Loucy (cell line): ENCODE results near the gene MAP3K15.

Experiments
- H2AFZ ChIP-seq: fragments of 200-600 bp; sonication (generic); 2 replicates; pipeline ENCODE4 v1.6.0; 2016; ENCODE audit warnings: antibody characterized with exemption, mild to moderate bottlenecking, low read length, moderate library complexity
- H3F3A ChIP-seq: fragments of 200-600 bp; 2 replicates; pipeline ENCODE4 v1.6.0; 2016; ENCODE audit warnings: antibody characterized with exemption, low read depth, mild to moderate bottlenecking
- H3K27me3 ChIP-seq: fragments of 200-600 bp; sonication (generic); 2 replicates; pipeline ENCODE4 v1.6.1; 2014; ENCODE audit warnings: low read length, mild to moderate bottlenecking; ENCODE audit not compliant: insufficient read depth, poor library complexity, severe bottlenecking
- H3K36me3 ChIP-seq: fragments of 200-600 bp; sonication (generic); 2 replicates; pipeline ENCODE4 v1.6.1; 2016; ENCODE audit warnings: low read length; ENCODE audit not compliant: insufficient read depth
- H3K4me1 ChIP-seq: fragments of 200-600 bp; sonication (generic); 2 replicates; pipeline ENCODE4 v1.5.1; 2014; ENCODE audit warnings: low read length, mild to moderate bottlenecking; ENCODE audit not compliant: insufficient read depth, poor library complexity, severe bottlenecking
- H3K4me2 ChIP-seq: fragments of 200-600 bp; sonication (generic); 2 replicates; pipeline ENCODE4 v1.6.0; 2014; ENCODE audit warnings: antibody characterized with exemption, low read length, low read depth, mild to moderate bottlenecking; ENCODE audit not compliant: poor library complexity, severe bottlenecking
- H3K4me3 ChIP-seq: fragments of 200-600 bp; sonication (generic); 2 replicates; pipeline ENCODE4 v1.5.1; 2014; ENCODE audit warnings: low read length, mild to moderate bottlenecking, mixed read lengths; ENCODE audit not compliant: poor library complexity, severe bottlenecking
- H3K79me2 ChIP-seq: fragments of 200-600 bp; sonication (generic); 2 replicates; pipeline ENCODE4 v1.6.1; 2014; ENCODE audit warnings: low read length; ENCODE audit not compliant: insufficient read depth
- H3K9ac ChIP-seq: fragments of 200-600 bp; sonication (generic); 2 replicates; pipeline ENCODE4 v1.6.0; 2014; ENCODE audit warnings: mild to moderate bottlenecking, low read depth, low read length, moderate library complexity; ENCODE audit not compliant: poor library complexity, severe bottlenecking
- H3K9me2 ChIP-seq: fragments of 200-600 bp; sonication (generic); replicated peaks from 2 replicates; pipeline ENCODE4 v1.6.1; 2016; ENCODE audit warnings: low read depth, low read length, mixed read lengths
- H3K9me3 ChIP-seq: fragments of 200-600 bp; sonication (generic); 2 replicates; pipeline ENCODE4 v1.6.1; 2014; ENCODE audit warnings: mild to moderate bottlenecking, antibody characterized with exemption, low read length, low read depth; ENCODE audit not compliant: insufficient read depth
- H4K20me1 ChIP-seq: fragments of 200-600 bp; sonication (generic); 2 replicates; pipeline ENCODE4 v1.6.0; 2014; ENCODE audit warnings: antibody characterized with exemption, low read length, mild to moderate bottlenecking; ENCODE audit not compliant: insufficient read depth, poor library complexity, severe bottlenecking
- EZH2phosphoT487 ChIP-seq: fragments of 200-600 bp; IDR thresholded peaks from 2 replicates; pipeline ENCODE4 v1.6.1; 2018; ENCODE audit warnings: antibody characterized with exemption, mild to moderate bottlenecking, moderate library complexity, borderline replicate concordance
- TF ChIP-seq, protein P1 (sequence below): fragments of 200-600 bp; sonication (generic); conservative IDR thresholded peaks from 2 replicates; pipeline ENCODE4 v1.5.1; 2014; ENCODE audit warnings: mild to moderate bottlenecking, antibody characterized with exemption, low read length

The MAP3K15 gene

DNA sequence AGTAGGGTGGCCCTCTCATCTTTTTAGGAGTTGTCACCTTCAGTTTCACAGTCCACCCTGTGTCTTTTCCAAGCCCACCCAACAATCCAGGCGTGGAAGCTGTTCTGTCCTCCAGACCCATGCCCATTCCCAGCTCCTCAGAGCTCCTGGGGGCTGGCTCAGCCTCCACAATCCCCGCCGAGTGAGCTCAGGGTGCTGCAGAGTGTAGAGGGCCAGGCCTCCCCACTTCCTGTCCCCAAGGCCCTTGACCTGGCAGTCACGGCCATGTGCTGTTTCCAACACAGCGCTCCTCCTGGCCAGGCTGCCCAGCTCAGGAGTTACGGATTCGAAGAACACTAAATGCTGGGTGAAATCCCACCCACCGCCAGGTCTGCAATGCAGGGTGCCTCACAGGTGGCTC lies 139.8 kb downstream of the MAP3K15 start:
- Histone ChIP-seq H3K9me3 (no peaks in the 10 kb centered on the region), H3K4me1 (no peaks in the 10 kb centered on the region), H3K9me2 (no peaks in the 10 kb centered on the region), H3K4me3 (no peak overlapping the region), H2AFZ (no peak overlapping the region), H3K9ac (no peak overlapping the region), H3F3A (no peaks in the 10 kb centered on the region), H3K36me3 (no peaks in the 10 kb centered on the region), H4K20me1 (no peaks in the 10 kb centered on the region), H3K4me2 (no peak overlapping the region), H3K79me2 (no peaks in the 10 kb centered on the region), H3K27me3 (no peaks in the 10 kb centered on the region)
- TF ChIP-seq, protein P1, sequence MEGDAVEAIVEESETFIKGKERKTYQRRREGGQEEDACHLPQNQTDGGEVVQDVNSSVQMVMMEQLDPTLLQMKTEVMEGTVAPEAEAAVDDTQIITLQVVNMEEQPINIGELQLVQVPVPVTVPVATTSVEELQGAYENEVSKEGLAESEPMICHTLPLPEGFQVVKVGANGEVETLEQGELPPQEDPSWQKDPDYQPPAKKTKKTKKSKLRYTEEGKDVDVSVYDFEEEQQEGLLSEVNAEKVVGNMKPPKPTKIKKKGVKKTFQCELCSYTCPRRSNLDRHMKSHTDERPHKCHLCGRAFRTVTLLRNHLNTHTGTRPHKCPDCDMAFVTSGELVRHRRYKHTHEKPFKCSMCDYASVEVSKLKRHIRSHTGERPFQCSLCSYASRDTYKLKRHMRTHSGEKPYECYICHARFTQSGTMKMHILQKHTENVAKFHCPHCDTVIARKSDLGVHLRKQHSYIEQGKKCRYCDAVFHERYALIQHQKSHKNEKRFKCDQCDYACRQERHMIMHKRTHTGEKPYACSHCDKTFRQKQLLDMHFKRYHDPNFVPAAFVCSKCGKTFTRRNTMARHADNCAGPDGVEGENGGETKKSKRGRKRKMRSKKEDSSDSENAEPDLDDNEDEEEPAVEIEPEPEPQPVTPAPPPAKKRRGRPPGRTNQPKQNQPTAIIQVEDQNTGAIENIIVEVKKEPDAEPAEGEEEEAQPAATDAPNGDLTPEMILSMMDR = no peak
- no peak for TF ChIP-seq EZH2phosphoT487

DNA sequence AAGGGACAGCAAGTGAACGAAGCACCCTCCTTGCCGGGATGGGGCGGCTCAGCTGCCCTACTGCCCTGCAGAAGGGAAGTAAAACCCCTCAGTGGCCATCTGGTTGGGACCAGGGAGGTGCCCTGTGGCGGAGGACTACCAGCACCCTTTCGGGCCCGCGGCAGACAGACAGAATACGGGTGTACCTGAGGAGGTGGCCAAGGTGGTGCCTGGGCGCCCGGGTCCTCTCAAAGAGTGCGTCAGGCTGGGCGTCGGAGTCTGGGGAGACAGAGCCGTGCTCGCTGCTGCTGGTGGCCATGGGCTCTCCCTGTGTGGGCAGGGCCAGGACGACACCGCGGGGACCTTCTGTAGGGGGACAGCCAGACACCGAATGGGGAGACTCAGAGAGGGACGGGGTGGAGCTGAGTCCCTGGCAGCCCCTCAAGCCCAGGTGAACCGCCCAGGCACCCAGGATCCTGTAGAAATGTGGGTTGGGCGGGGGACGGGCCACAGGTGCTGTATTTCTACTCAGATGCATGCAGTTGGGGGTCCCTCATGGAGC lies 141.9 kb downstream of the MAP3K15 start:
- H3K4me2 ChIP-seq = no peak overlapping the region
- H4K20me1 ChIP-seq = no peaks in the 10 kb centered on the region
- no peak overlapping the region for H3K4me3 ChIP-seq
- no peaks in the 10 kb centered on the region for H3K27me3 ChIP-seq
- H3K36me3 ChIP-seq = no peaks in the 10 kb centered on the region
- no peaks in the 10 kb centered on the region for H3F3A ChIP-seq
- H3K9ac ChIP-seq = no peak overlapping the region
- no peaks in the 10 kb centered on the region for H3K9me3 ChIP-seq
- no peak overlapping the region for H2AFZ ChIP-seq
- no peaks in the 10 kb centered on the region for H3K4me1 ChIP-seq
- H3K9me2 ChIP-seq = no peaks in the 10 kb centered on the region
- no peaks in the 10 kb centered on the region for H3K79me2 ChIP-seq
- no peak for TF ChIP-seq EZH2phosphoT487
- TF ChIP-seq, protein P1 = no peak

DNA sequence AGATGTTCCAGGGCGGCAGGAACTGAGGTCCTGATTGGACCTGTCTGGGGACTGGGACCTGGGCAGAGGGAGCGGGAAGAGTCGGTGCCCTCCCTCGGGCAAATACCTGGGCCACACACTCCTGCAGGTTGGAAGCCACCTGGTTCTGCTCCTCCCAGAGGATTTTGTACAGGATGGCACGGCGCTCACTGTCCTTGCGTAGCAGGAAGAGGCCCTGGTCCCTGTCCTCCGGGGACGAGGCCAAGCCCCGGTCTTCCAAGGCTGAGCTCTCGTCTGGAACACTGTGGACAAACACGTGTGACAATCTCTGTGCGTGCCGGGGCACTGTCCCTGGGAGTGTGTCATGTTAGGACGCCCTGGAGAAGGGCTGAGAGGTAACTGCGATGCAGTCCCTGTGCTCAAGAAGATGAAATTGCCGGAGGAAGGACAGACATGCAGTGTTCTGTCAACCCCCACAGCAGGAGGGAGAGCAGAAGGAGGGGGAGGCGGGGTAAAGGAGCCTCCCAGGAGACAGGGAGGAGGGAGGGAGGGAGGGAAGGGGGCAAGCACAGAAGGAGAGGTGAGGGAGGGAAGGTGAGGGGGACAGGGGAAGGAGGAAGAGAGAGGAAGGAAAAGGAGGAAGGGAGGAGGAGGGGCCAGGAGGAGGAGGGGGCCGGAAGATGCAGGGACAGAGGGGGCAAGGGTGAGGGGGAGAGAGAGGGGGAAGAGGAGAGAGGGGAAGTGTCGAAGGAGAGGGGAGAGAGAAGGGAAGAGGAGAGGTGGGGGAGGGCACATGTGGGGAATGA lies 142.6 kb downstream of the MAP3K15 start:
- H3F3A ChIP-seq = no peaks in the 10 kb centered on the region
- H3K4me3 ChIP-seq = peak overlapping the region; percentile 68
- no peaks in the 10 kb centered on the region for H3K9me2 ChIP-seq
- H2AFZ ChIP-seq = peak overlapping the region; percentile 93
- no peaks in the 10 kb centered on the region for H3K4me1 ChIP-seq
- TF ChIP-seq, protein P1 = no peak
- no peak for TF ChIP-seq EZH2phosphoT487
- H3K4me2 ChIP-seq = peak overlapping the region; percentile 75
- no peaks in the 10 kb centered on the region for H3K27me3 ChIP-seq
- no peaks in the 10 kb centered on the region for H3K36me3 ChIP-seq
- H3K79me2 ChIP-seq = no peaks in the 10 kb centered on the region
- H3K9ac ChIP-seq = peak overlapping the region; percentile 36
- H3K9me3 ChIP-seq = no peaks in the 10 kb centered on the region
- no peaks in the 10 kb centered on the region for H4K20me1 ChIP-seq
